ENCODE measurements around the gene BTNL2. TPM values are rescaled to one million over a fixed set of nuclear protein-coding genes. Genes with fewer than 3 reads are reported as not detected.

BTNL2 gene
- total and polyA plus RNA-seq, 2 donors (not counting 3 experiments of a cell fraction or from before 2014, with no cell fraction given), result not detected

DNA sequence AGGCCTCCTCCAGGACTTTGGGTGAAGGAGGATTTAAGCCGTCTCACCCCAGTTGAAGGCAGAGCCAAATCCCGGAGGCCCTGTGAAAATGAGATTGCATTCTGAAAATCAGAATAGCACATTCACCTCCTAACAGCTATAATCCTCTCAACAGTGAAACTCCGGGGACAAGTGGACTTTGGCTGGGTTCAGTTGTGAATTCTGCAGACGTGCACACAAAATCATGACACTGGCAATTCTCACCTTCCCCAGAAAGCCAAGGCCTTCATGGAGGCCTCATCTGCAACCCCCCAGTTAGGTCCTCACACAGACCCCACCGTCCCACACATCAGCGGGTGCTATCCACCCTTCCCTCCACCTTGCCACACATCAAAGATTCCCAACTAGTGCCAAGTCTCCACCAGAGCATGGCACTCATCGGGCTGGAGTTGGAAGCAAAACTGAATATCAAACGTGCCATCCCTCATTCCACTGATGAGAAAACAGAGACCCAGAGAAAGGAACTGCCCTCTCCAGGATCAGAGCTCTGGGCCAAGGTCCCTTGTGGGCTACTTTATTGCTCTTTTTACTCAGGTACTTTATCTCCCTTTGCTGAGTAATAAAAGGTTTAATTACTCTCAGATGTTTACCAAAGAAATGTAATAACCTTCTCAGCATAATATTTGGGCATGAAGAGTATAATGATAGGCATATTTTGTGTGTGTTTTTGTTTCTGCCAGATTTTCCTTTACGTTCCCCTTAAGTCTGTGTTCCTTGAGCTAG, 4.8 kb upstream of the BTNL2 start:
- Histone ChIP-seq H3K4me2 (ENCODE audit: insufficient read depth, low read length) (no peak overlapping the region), H3K9me1 (replicated peaks; ENCODE audit: control insufficient read depth, extremely low read depth, insufficient read depth, low read length) (no peaks in the 10 kb centered on the region), H3K4me1 (ENCODE audit: control insufficient read depth, extremely low read depth, insufficient read depth, low read length) (peaks cover 8% of the 10 kb centered on the region), H3K27me3 (ENCODE audit: control insufficient read depth in 2 of 2, insufficient read depth in 2 of 2, low read length in 2 of 2) (peaks cover 26 to 34% of the 10 kb centered on the region in 2 experiments), H3K4me3 (replicated peaks in 1 of 3; ENCODE audit: insufficient read depth in 1 of 3, low read depth in 1 of 3, low read length in 3 of 3) (no peak overlapping the region), H2AFZ (ENCODE audit: low read depth, low read length) (no peak overlapping the region), H3K27ac (ENCODE audit: insufficient read depth, low read depth, low read length) (no peak overlapping the region), H3K9me3 (replicated peaks; ENCODE audit: control insufficient read depth, insufficient read depth, low read length) (no peaks in the 10 kb centered on the region), H3K36me3 (ENCODE audit: control insufficient read depth in 2 of 2, extremely low read depth in 1 of 2, insufficient read depth in 2 of 2, low read length in 2 of 2) (no peaks in the 10 kb centered on the region), H3K9ac (replicated peaks; ENCODE audit: extremely low read depth, insufficient read depth, low read length) (no peak overlapping the region), H4K20me1 (replicated peaks; ENCODE audit: control insufficient read depth, extremely low read depth, insufficient read depth, low read length) (no peaks in the 10 kb centered on the region), H3K79me2 (ENCODE audit: control insufficient read depth, insufficient read depth, low read length) (no peaks in the 10 kb centered on the region)
- ChIA-PET POLR2A (no interaction called here), CTCF (interaction anchor here (1.4 to 1.7 kb wide), 2 partner anchors 166 to 374 kb away, joined by 4 to 7 read pairs; no protein-coding TSS in a partner anchor)
- no TSS peak for BruUV-seq (replicated peaks)
- intact Hi-C loops (cut with micrococcal nuclease) (loop anchor here (2.0 to 10.0 kb wide), 2 partner anchors 157 to 297 kb away; no protein-coding TSS in a partner anchor), dilution Hi-C loops (cut with MboI; ENCODE audit: extremely low pct_ligation_motif_present, low sequenced_read_pairs) (loop anchor here (25.0 kb wide), 1 partner anchor 149 kb away; no protein-coding TSS in a partner anchor)
- FAIRE-seq, result no peak
- DNase-seq (ENCODE audit: low read depth, low spot score), result no peak
- TF ChIP-seq MAX (IDR thresholded peaks at IDR 0.05; ENCODE audit: insufficient read depth, insufficient read length) (no peak), POLR2AphosphoS5 (IDR thresholded peaks at IDR 0.05; ENCODE audit: insufficient read depth, low read depth, low read length) (no peak), FOS (IDR thresholded peaks at IDR 0.05; ENCODE audit: borderline replicate concordance, insufficient read depth, low read length) (no peak), GATA2 (IDR thresholded peaks at IDR 0.05; ENCODE audit: insufficient read depth, insufficient read length, low read depth, low read length) (no peak), POLR2A (IDR thresholded peaks at IDR 0.05; ENCODE audit: low read depth, low read length) (no peak), MYC (IDR thresholded peaks at IDR 0.05; ENCODE audit: low read depth, low read length) (no peak), EZH2 (IDR thresholded peaks at IDR 0.05; ENCODE audit: borderline replicate concordance, low read depth, low read length, severe bottlenecking) (no peak), JUN (IDR thresholded peaks at IDR 0.05; ENCODE audit: borderline replicate concordance, insufficient read depth, insufficient read length, low read depth) (no peak)
- TF ChIP-seq, protein P1, sequence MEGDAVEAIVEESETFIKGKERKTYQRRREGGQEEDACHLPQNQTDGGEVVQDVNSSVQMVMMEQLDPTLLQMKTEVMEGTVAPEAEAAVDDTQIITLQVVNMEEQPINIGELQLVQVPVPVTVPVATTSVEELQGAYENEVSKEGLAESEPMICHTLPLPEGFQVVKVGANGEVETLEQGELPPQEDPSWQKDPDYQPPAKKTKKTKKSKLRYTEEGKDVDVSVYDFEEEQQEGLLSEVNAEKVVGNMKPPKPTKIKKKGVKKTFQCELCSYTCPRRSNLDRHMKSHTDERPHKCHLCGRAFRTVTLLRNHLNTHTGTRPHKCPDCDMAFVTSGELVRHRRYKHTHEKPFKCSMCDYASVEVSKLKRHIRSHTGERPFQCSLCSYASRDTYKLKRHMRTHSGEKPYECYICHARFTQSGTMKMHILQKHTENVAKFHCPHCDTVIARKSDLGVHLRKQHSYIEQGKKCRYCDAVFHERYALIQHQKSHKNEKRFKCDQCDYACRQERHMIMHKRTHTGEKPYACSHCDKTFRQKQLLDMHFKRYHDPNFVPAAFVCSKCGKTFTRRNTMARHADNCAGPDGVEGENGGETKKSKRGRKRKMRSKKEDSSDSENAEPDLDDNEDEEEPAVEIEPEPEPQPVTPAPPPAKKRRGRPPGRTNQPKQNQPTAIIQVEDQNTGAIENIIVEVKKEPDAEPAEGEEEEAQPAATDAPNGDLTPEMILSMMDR (IDR thresholded peaks at IDR 0.05; ENCODE audit: extremely low read depth in 1 of 2, insufficient read depth in 1 of 2, low read depth in 1 of 2, low read length in 2 of 2), result no peak
